Endothelial cell of umbilical vein (primary cell): ENCODE results near the gene AAMDC. TPM values are rescaled to one million over a fixed set of nuclear protein-coding genes. Genes with fewer than 3 reads are reported as not detected.

Experiments
- BruUV-seq: library from RNA; stranded (reverse); fragments of 400-500 nt; replicated peaks from 2 replicates; lab custom pipeline; 2021; lab: Mats Ljungman, UMichigan
- CTCF ChIA-PET: fragments of 300-600, 350-600 bp; sonication (Branson Sonifier 250); formaldehyde crosslinking; loops from one replicate; lab custom pipeline; 2021; ENCODE audit warnings: antibody characterized with exemption, inconsistent platforms; lab: Charles Lee
- POLR2A ChIA-PET: fragments of 300-600, 350-600 bp; sonication (Branson Sonifier 250); formaldehyde crosslinking; loops from one replicate; lab custom pipeline; 2021; ENCODE audit warnings: antibody characterized with exemption, inconsistent platforms; lab: Charles Lee
- DNase-seq: peaks from one replicate; pipeline ENCODE4 v3.0.0-alpha.2; 2011; ENCODE audit warnings: low read depth, low spot score
- FAIRE-seq: peaks from 2 replicates; lab custom pipeline; 2011; peaks lifted over from hg19 to GRCh38; lab: Jason Lieb, UNC
- H2AFZ ChIP-seq: 2 replicates; pipeline ENCODE4 v1.6.0; 2012; ENCODE audit warnings: low read depth, low read length, control low read depth, inconsistent platforms
- H3K27ac ChIP-seq: 2 replicates; pipeline ENCODE4 v1.5.1; 2011; ENCODE audit warnings: low read depth, mild to moderate bottlenecking, control low read depth, low read length, moderate library complexity; ENCODE audit not compliant: insufficient read depth
- H3K27me3 ChIP-seq, 2 experiments: 2 replicates each; pipeline versions ENCODE4 v1.6.0 to v1.6.1; 2011; ENCODE audit warnings: low read length in 2 of 2, mixed read lengths in 1 of 2; ENCODE audit not compliant: control insufficient read depth in 2 of 2, insufficient read depth in 2 of 2
- H3K36me3 ChIP-seq, 2 experiments: 2 replicates in 1 of 2; 3 replicates in 1 of 2; pipeline ENCODE4 v1.5.1; 2011; ENCODE audit warnings: low read length in 2 of 2, mild to moderate bottlenecking in 1 of 2, moderate library complexity in 1 of 2; ENCODE audit not compliant: control insufficient read depth in 2 of 2, insufficient read depth in 2 of 2; ENCODE audit errors: extremely low read depth in 1 of 2
- H3K4me1 ChIP-seq: 3 replicates; pipeline ENCODE4 v1.5.1; 2011; ENCODE audit warnings: mild to moderate bottlenecking, low read length; ENCODE audit not compliant: control insufficient read depth, insufficient read depth; ENCODE audit errors: extremely low read depth
- H3K4me2 ChIP-seq: 2 replicates; pipeline ENCODE4 v1.6.1; 2011; ENCODE audit warnings: low read length, control low read depth, mixed read lengths; ENCODE audit not compliant: insufficient read depth
- H3K4me3 ChIP-seq, 3 experiments: fragments of 200-600 bp in 1 of 3; sonication (generic), shearing (Covaris generic) in 1 of 3; replicated peaks in 1 of 3; 2 replicates each; pipeline ENCODE4 v1.5.1; 2011 to 2016; ENCODE audit warnings: control low read depth in 3 of 3, low read length in 3 of 3, mild to moderate bottlenecking in 2 of 3, inconsistent platforms in 1 of 3, low read depth in 1 of 3, moderate library complexity in 1 of 3; ENCODE audit not compliant: insufficient read depth in 1 of 3
- H3K79me2 ChIP-seq: 2 replicates; pipeline ENCODE4 v1.6.0; 2012; ENCODE audit warnings: low read length, inconsistent platforms; ENCODE audit not compliant: control insufficient read depth, insufficient read depth
- H3K9ac ChIP-seq: replicated peaks from 2 replicates; pipeline ENCODE3; 2011; ENCODE audit warnings: low read length, control low read depth; ENCODE audit not compliant: insufficient read depth; ENCODE audit errors: extremely low read depth
- H3K9me1 ChIP-seq: replicated peaks from 3 replicates; pipeline ENCODE4 v1.6.0; 2011; ENCODE audit warnings: mild to moderate bottlenecking, low read length; ENCODE audit not compliant: control insufficient read depth, insufficient read depth; ENCODE audit errors: extremely low read depth
- H3K9me3 ChIP-seq: replicated peaks from 2 replicates; pipeline ENCODE4 v1.5.1; 2012; ENCODE audit warnings: low read length, inconsistent platforms; ENCODE audit not compliant: control insufficient read depth, insufficient read depth
- H4K20me1 ChIP-seq: replicated peaks from 2 replicates; pipeline ENCODE3; 2011; ENCODE audit warnings: mild to moderate bottlenecking, low read length; ENCODE audit not compliant: control insufficient read depth, insufficient read depth; ENCODE audit errors: extremely low read depth
- EZH2 ChIP-seq: IDR thresholded peaks from 2 replicates; pipeline ENCODE4 v1.6.1; 2012; ENCODE audit warnings: borderline replicate concordance, low read depth, mild to moderate bottlenecking, moderate library complexity, low read length, inconsistent platforms; ENCODE audit not compliant: severe bottlenecking
- FOS ChIP-seq: IDR thresholded peaks from 2 replicates; pipeline ENCODE4 v1.6.1; 2011; ENCODE audit warnings: mild to moderate bottlenecking, low read length, moderate library complexity, borderline replicate concordance; ENCODE audit not compliant: insufficient read depth
- GATA2 ChIP-seq: IDR thresholded peaks from 2 replicates; pipeline ENCODE4 v1.7.0; 2011; ENCODE audit warnings: low read depth, mild to moderate bottlenecking, moderate library complexity, mixed read lengths, low read length; ENCODE audit not compliant: insufficient read length, insufficient read depth
- JUN ChIP-seq: IDR thresholded peaks from 2 replicates; pipeline ENCODE4 v1.6.1; 2011; ENCODE audit warnings: borderline replicate concordance, low read depth; ENCODE audit not compliant: insufficient read length, insufficient read depth
- MYC ChIP-seq: IDR thresholded peaks from one replicate; pipeline ENCODE4 v1.6.1; 2011; ENCODE audit warnings: mild to moderate bottlenecking, low read depth, low read length
- POLR2A ChIP-seq: IDR thresholded peaks from 2 replicates; pipeline ENCODE4 v1.6.1; 2012; ENCODE audit warnings: low read depth, mild to moderate bottlenecking, control low read depth, low read length
- POLR2AphosphoS5 ChIP-seq: IDR thresholded peaks from 2 replicates; pipeline ENCODE4 v1.6.1; 2012; ENCODE audit warnings: low read depth, mild to moderate bottlenecking, control low read depth, low read length, moderate library complexity; ENCODE audit not compliant: insufficient read depth
- dilution Hi-C: fragments of 300-500 bp; cut with MboI; formaldehyde crosslinking; loops from one replicate; pipeline ENCODE4 v1.15.0; 2019; ENCODE audit warnings: low sequenced_read_pairs; ENCODE audit not compliant: extremely low pct_ligation_motif_present
- intact Hi-C: fragments of 100-400 bp; cut with micrococcal nuclease; formaldehyde crosslinking; loops from one replicate; pipeline ENCODE4 v1.10.0; 2022
- polyA plus RNA-seq, 4 experiments: library from polyadenylated mRNA; depleted of rRNA in 3 of 4; stranded (reverse) in 3 of 4; unstranded in 1 of 4; fragments of >200 nt; gene quantifications; 2 replicates each; pipeline versions ENCODE4 v1.2.1 to v1.2.3, GENCODE V29; 2011 to 2012; ENCODE audit warnings: missing spikeins in 1 of 4
- total RNA-seq: library from RNA; stranded (reverse); gene quantifications from 2 replicates; pipeline ENCODE4 v1.2.3, GENCODE V29; 2021
- TF ChIP-seq, protein P1 (sequence below), 2 donors: IDR thresholded peaks; 1 replicate in 1 of 2; 2 replicates in 1 of 2; pipeline ENCODE4 v1.5.1; 2011; ENCODE audit warnings: low read length in 2 of 2, mild to moderate bottlenecking in 2 of 2, moderate library complexity in 2 of 2, control low read depth in 1 of 2, inconsistent platforms in 1 of 2, low read depth in 1 of 2; ENCODE audit not compliant: insufficient read depth in 1 of 2; ENCODE audit errors: extremely low read depth in 1 of 2
- TF ChIP-seq, protein P2 (sequence below): IDR thresholded peaks from 2 replicates; pipeline ENCODE4 v1.6.1; 2011; ENCODE audit not compliant: insufficient read depth, insufficient read length

AAMDC gene
- total and polyA plus RNA-seq, 2 donors (not counting 3 experiments of a cell fraction or from before 2014, with no cell fraction given), result 48.1 to 51.0 TPM

DNA sequence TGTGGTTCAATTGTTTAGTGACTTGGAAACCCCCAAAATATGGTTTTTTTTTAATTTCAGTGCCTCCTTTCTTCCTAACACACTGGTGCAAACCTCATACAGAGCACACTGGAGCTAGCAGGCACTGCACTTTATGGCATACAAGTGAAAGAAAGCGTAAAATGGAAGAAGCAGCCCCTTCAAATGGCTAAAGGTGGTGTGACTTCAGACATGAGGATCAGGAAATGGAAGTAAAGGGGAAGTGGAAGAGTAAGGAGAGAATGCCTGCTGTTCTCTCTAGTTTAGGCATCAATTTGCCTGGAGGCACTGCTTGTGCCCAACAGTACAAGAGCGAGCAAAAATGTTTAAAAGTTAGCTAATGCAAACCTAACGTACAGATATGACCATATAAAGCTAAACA is 6.1 kb upstream of the AAMDC start:
- Histone ChIP-seq H4K20me1 (peaks cover 20% of the 10 kb centered on the region), H3K9ac (no peak overlapping the region), H2AFZ (no peak overlapping the region), H3K9me1 (no peaks in the 10 kb centered on the region), H3K27ac (no peak overlapping the region), H3K4me1 (peaks cover 9% of the 10 kb centered on the region), H3K9me3 (no peaks in the 10 kb centered on the region), H3K4me3 (no peak overlapping the region), H3K79me2 (peaks cover 96% of the 10 kb centered on the region), H3K4me2 (no peak overlapping the region), H3K36me3 (peaks cover 2 to 7% of the 10 kb centered on the region in 2 experiments), H3K27me3 (no peaks in the 10 kb centered on the region)
- intact Hi-C loops (no loop called here), dilution Hi-C loops (no loop called here)
- no peak for TF ChIP-seq FOS
- TF ChIP-seq, protein P1, sequence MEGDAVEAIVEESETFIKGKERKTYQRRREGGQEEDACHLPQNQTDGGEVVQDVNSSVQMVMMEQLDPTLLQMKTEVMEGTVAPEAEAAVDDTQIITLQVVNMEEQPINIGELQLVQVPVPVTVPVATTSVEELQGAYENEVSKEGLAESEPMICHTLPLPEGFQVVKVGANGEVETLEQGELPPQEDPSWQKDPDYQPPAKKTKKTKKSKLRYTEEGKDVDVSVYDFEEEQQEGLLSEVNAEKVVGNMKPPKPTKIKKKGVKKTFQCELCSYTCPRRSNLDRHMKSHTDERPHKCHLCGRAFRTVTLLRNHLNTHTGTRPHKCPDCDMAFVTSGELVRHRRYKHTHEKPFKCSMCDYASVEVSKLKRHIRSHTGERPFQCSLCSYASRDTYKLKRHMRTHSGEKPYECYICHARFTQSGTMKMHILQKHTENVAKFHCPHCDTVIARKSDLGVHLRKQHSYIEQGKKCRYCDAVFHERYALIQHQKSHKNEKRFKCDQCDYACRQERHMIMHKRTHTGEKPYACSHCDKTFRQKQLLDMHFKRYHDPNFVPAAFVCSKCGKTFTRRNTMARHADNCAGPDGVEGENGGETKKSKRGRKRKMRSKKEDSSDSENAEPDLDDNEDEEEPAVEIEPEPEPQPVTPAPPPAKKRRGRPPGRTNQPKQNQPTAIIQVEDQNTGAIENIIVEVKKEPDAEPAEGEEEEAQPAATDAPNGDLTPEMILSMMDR (IDR thresholded peaks at IDR 0.05; ENCODE audit: extremely low read depth in 1 of 2, insufficient read depth in 1 of 2, low read depth in 1 of 2, low read length in 2 of 2), result no peak
- TF ChIP-seq, protein P2, sequence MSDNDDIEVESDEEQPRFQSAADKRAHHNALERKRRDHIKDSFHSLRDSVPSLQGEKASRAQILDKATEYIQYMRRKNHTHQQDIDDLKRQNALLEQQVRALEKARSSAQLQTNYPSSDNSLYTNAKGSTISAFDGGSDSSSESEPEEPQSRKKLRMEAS, result no peak
- no peak for TF ChIP-seq MYC
- TF ChIP-seq POLR2A, result no peak
- TF ChIP-seq POLR2AphosphoS5, result no peak
- no peak for TF ChIP-seq EZH2
- TF ChIP-seq JUN, result no peak
- no peak for TF ChIP-seq GATA2
- CTCF ChIA-PET, result no interaction called here
- POLR2A ChIA-PET, result no interaction called here
- no peak for DNase-seq
- BruUV-seq, result no TSS peak
- FAIRE-seq, result no peak
